GM23338 (cell line): ENCODE results near the gene GVQW3. TPM values are rescaled to one million over a fixed set of nuclear protein-coding genes. Genes with fewer than 3 reads are reported as not detected.

Source experiments
- ATAC-seq: fragments of 200-7000 bp; cut with Tn5 transposase; 3 replicates; pipeline ENCODE4 v1.9.1; 2020
- DNase-seq: peaks from one replicate; pipeline ENCODE4 v3.0.0-alpha.2; 2015; ENCODE audit warnings: low spot score
- H2AFZ ChIP-seq: fragments of 200-600 bp; sonication (generic); 2 replicates; pipeline ENCODE4 v1.8.0; 2016; ENCODE audit warnings: antibody characterized with exemption, mild to moderate bottlenecking, moderate library complexity
- H3F3A ChIP-seq: fragments of 200-600 bp; sonication (generic); replicated peaks from 2 replicates; pipeline ENCODE4 v1.8.0; 2017; ENCODE audit warnings: antibody characterized with exemption, mixed run types, low read depth
- H3K27ac ChIP-seq: fragments of 200-600 bp; sonication (generic); 2 replicates; pipeline ENCODE4 v1.6.1; 2016; ENCODE audit warnings: low read depth
- H3K27me3 ChIP-seq: fragments of 200-600 bp; sonication (generic); 2 replicates; pipeline ENCODE4 v1.8.0; 2016; ENCODE audit warnings: mild to moderate bottlenecking, mixed run types, moderate library complexity; ENCODE audit not compliant: insufficient read depth
- H3K36me3 ChIP-seq: fragments of 200-600 bp; sonication (generic); 2 replicates; pipeline ENCODE4 v1.8.0; 2016; ENCODE audit warnings: mild to moderate bottlenecking; ENCODE audit not compliant: insufficient read depth
- H3K4me1 ChIP-seq: fragments of 200-600 bp; sonication (generic); 2 replicates; pipeline ENCODE4 v1.8.0; 2016; ENCODE audit warnings: mild to moderate bottlenecking, moderate library complexity; ENCODE audit not compliant: insufficient read depth
- H3K4me2 ChIP-seq: fragments of 200-600 bp; sonication (generic); 2 replicates; pipeline ENCODE4 v1.7.1; 2017; ENCODE audit warnings: mixed run types
- H3K4me3 ChIP-seq: fragments of 200-600 bp; sonication (generic); 2 replicates; pipeline ENCODE4 v1.6.1; 2016; ENCODE audit warnings: mixed run types
- H3K79me2 ChIP-seq: fragments of 200-600 bp; sonication (generic); replicated peaks from 2 replicates; pipeline ENCODE4 v1.8.0; 2017; ENCODE audit warnings: mild to moderate bottlenecking; ENCODE audit not compliant: insufficient read depth
- H3K9me2 ChIP-seq: fragments of 200-600 bp; sonication (generic); 2 replicates; pipeline ENCODE4 v1.8.0; 2017; ENCODE audit not compliant: insufficient read depth
- H4K20me1 ChIP-seq: fragments of 200-600 bp; sonication (generic); replicated peaks from 2 replicates; pipeline ENCODE4 v1.8.0; 2017; ENCODE audit warnings: mild to moderate bottlenecking; ENCODE audit not compliant: insufficient read depth
- H3K27ac Mint-ChIP-seq: 2 replicates; pipeline ENCODE4 v1.8.0; 2020; ENCODE audit warnings: inconsistent platforms, mild to moderate bottlenecking, moderate library complexity, mixed read lengths
- H3K27me3 Mint-ChIP-seq: 3 replicates; pipeline ENCODE4 v1.8.0; 2022; ENCODE audit warnings: low read depth, mild to moderate bottlenecking, moderate library complexity, mixed read lengths, inconsistent platforms; ENCODE audit not compliant: insufficient read depth, poor library complexity
- H3K36me3 Mint-ChIP-seq: 3 replicates; pipeline ENCODE4 v1.8.0; 2021; ENCODE audit warnings: low read depth, mild to moderate bottlenecking, inconsistent platforms, moderate library complexity, mixed read lengths
- H3K4me1 Mint-ChIP-seq: 3 replicates; pipeline ENCODE4 v1.8.0; 2020; ENCODE audit warnings: mild to moderate bottlenecking, inconsistent platforms, mixed read lengths
- H3K4me3 Mint-ChIP-seq: 3 replicates; pipeline ENCODE4 v1.8.0; 2021; ENCODE audit warnings: moderate library complexity, mild to moderate bottlenecking, inconsistent platforms, mixed read lengths
- H3K9me3 Mint-ChIP-seq: 3 replicates; pipeline ENCODE4 v1.8.0; 2020; ENCODE audit warnings: moderate library complexity, mild to moderate bottlenecking, inconsistent platforms, mixed read lengths
- CREB1 ChIP-seq: fragments of 250-450 bp; sonication (Bioruptor Pico); IDR thresholded peaks from 2 replicates; pipeline ENCODE4 v1.5.0; 2020; ENCODE audit warnings: low read depth, mild to moderate bottlenecking, moderate library complexity
- CTCF ChIP-seq, 2 experiments: fragments of 200-600 bp in 1 of 2; sonication (generic) in 1 of 2; conservative IDR thresholded peaks; 2 replicates each; pipeline versions ENCODE4 v1.5.1 to v1.6.1; 2016 to 2017; ENCODE audit warnings: antibody characterized with exemption in 2 of 2, low read depth in 2 of 2, mild to moderate bottlenecking in 2 of 2, moderate library complexity in 1 of 2
- EZH2phosphoT487 ChIP-seq: fragments of 200-600 bp; sonication (generic); IDR thresholded peaks from one replicate; pipeline ENCODE4 v1.8.1; 2018; ENCODE audit warnings: antibody characterized with exemption; ENCODE audit not compliant: unreplicated experiment
- JUNB ChIP-seq: IDR thresholded peaks from one replicate; pipeline ENCODE4 v1.6.1; 2016; ENCODE audit warnings: antibody characterized with exemption; ENCODE audit not compliant: unreplicated experiment
- POLR2AphosphoS5 ChIP-seq: IDR thresholded peaks from 2 replicates; pipeline ENCODE4 v1.6.1; 2016; ENCODE audit warnings: antibody characterized with exemption, low read depth
- STAT1 ChIP-seq: IDR thresholded peaks from one replicate; pipeline ENCODE4 v1.6.1; 2016; ENCODE audit warnings: antibody characterized with exemption; ENCODE audit not compliant: unreplicated experiment
- polyA plus RNA-seq: library from polyadenylated mRNA; unstranded; fragments of >200 nt; fragmentation: Nextera tagmentation; extraction: Ambion mirVana; gene quantifications from 2 replicates; pipeline ENCODE4 v1.2.1, GENCODE V29; 2016
- total RNA-seq: library from RNA; depleted of rRNA; stranded (reverse); fragments of >200 nt; shearing (Covaris generic); gene quantifications from 2 replicates; pipeline ENCODE4 v1.2.3, GENCODE V29; 2014
- TF ChIP-seq, protein P1 (sequence below): IDR thresholded peaks from 2 replicates; pipeline ENCODE4 v1.6.1; 2016; ENCODE audit warnings: antibody characterized with exemption
- TF ChIP-seq, protein P2 (sequence below): fragments of 250-450 bp; sonication (Bioruptor Pico); IDR thresholded peaks from 2 replicates; pipeline ENCODE4 v1.5.0; 2020; ENCODE audit warnings: mild to moderate bottlenecking, moderate library complexity
- TF ChIP-seq, protein P3 (sequence below): IDR thresholded peaks from one replicate; pipeline ENCODE4 v1.6.1; 2018; ENCODE audit warnings: antibody characterized with exemption; ENCODE audit not compliant: unreplicated experiment

Gene GVQW3
- total and polyA plus RNA-seq, 2 experiments from 2014 or later, result 3.5 to 4.9 TPM

- Mint-ChIP-seq H3K36me3 (0 out of 3 replicates have a peak, but pooled peaks cover 1% of the 10 kb centered on the region), H3K9me3 (no peaks in the 10 kb centered on the region), H3K4me3 (no peak overlapping the region), H3K4me1 (no peaks in the 10 kb centered on the region), H3K27me3 (peaks cover 3% of the 10 kb centered on the region), H3K27ac (no peak overlapping the region)
- H3K4me1 ChIP-seq, result no peaks in the 10 kb centered on the region
- H3F3A ChIP-seq, result no peaks in the 10 kb centered on the region
- no peak overlapping the region for H3K4me2 ChIP-seq
- no peaks in the 10 kb centered on the region for H3K27me3 ChIP-seq
- H3K79me2 ChIP-seq, result peaks cover 100% of the 10 kb centered on the region
- no peaks in the 10 kb centered on the region for H3K36me3 ChIP-seq
- DNase-seq (peak; percentile 34), ATAC-seq (peak; percentile 49; the same call in 2 of the 3 replicates)
- H2AFZ ChIP-seq, result no peak overlapping the region
- TF ChIP-seq, protein P1, sequence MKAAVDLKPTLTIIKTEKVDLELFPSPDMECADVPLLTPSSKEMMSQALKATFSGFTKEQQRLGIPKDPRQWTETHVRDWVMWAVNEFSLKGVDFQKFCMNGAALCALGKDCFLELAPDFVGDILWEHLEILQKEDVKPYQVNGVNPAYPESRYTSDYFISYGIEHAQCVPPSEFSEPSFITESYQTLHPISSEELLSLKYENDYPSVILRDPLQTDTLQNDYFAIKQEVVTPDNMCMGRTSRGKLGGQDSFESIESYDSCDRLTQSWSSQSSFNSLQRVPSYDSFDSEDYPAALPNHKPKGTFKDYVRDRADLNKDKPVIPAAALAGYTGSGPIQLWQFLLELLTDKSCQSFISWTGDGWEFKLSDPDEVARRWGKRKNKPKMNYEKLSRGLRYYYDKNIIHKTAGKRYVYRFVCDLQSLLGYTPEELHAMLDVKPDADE, result no peak
- 0 out of 4 replicates have a peak, but pooled peaks of 1 of the 2 experiments have one; percentile 17 for TF ChIP-seq CTCF (conservative IDR thresholded peaks at IDR 0.05; ENCODE audit: low read depth in 2 of 2)
- H3K4me3 ChIP-seq, result no peak overlapping the region
- H4K20me1 ChIP-seq, result peaks cover 26% of the 10 kb centered on the region
- no peak overlapping the region for H3K27ac ChIP-seq
- H3K9me2 ChIP-seq, result no peaks in the 10 kb centered on the region
Measured at GRCh38 chr11:76369406-76369805, 11.7 kb upstream of the GVQW3 start.

DNA sequence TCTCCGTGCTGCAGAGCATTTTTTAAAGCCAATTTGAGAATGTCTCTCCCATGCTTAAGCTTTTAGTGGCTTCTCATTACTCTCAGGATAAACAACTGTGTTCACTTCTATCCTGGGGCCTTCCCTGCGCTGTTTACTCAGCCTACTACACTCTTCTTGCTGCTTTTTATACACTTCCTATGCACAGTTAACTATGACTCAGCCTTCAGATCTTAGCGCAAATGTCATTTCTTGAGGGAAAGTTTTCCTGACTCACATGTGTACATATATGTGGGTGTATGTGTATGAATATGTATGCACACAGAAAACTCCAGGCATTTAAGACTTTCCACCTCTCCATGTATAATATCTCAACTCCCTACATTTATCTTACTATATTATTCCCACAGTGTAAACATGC, 10.0 kb upstream of the GVQW3 start:
- H4K20me1 ChIP-seq, result peaks cover 29% of the 10 kb centered on the region
- H3K9me2 ChIP-seq, result no peaks in the 10 kb centered on the region
- no peaks in the 10 kb centered on the region for H3F3A ChIP-seq
- H3K27ac Mint-ChIP-seq, result no peak overlapping the region; the same call in 1 of the 2 replicates
- no peak overlapping the region for H3K4me2 ChIP-seq
- no peaks in the 10 kb centered on the region for H3K36me3 ChIP-seq
- DNase-seq (no peak), ATAC-seq (no peak)
- no peaks in the 10 kb centered on the region for H3K36me3 Mint-ChIP-seq
- H3K4me1 Mint-ChIP-seq, result peaks cover 8% of the 10 kb centered on the region; the same call in 2 of the 3 replicates
- no peaks in the 10 kb centered on the region for H3K9me3 Mint-ChIP-seq
- H3K79me2 ChIP-seq, result peaks cover 100% of the 10 kb centered on the region
- no peak overlapping the region for H3K27ac ChIP-seq
- no peak overlapping the region for H2AFZ ChIP-seq
- H3K27me3 Mint-ChIP-seq, result peaks cover 3% of the 10 kb centered on the region
- 0 out of 2 replicates have a peak, but pooled peaks cover 5% of the 10 kb centered on the region for H3K4me1 ChIP-seq
- no peaks in the 10 kb centered on the region for H3K27me3 ChIP-seq
- H3K4me3 Mint-ChIP-seq, result no peak overlapping the region
- H3K4me3 ChIP-seq, result no peak overlapping the region
- TF ChIP-seq EZH2phosphoT487 (no peak), JUNB (no peak), POLR2AphosphoS5 (no peak), CREB1 (CRISPR knock-in tag) (no peak), STAT1 (no peak)
- TF ChIP-seq, protein P2, sequence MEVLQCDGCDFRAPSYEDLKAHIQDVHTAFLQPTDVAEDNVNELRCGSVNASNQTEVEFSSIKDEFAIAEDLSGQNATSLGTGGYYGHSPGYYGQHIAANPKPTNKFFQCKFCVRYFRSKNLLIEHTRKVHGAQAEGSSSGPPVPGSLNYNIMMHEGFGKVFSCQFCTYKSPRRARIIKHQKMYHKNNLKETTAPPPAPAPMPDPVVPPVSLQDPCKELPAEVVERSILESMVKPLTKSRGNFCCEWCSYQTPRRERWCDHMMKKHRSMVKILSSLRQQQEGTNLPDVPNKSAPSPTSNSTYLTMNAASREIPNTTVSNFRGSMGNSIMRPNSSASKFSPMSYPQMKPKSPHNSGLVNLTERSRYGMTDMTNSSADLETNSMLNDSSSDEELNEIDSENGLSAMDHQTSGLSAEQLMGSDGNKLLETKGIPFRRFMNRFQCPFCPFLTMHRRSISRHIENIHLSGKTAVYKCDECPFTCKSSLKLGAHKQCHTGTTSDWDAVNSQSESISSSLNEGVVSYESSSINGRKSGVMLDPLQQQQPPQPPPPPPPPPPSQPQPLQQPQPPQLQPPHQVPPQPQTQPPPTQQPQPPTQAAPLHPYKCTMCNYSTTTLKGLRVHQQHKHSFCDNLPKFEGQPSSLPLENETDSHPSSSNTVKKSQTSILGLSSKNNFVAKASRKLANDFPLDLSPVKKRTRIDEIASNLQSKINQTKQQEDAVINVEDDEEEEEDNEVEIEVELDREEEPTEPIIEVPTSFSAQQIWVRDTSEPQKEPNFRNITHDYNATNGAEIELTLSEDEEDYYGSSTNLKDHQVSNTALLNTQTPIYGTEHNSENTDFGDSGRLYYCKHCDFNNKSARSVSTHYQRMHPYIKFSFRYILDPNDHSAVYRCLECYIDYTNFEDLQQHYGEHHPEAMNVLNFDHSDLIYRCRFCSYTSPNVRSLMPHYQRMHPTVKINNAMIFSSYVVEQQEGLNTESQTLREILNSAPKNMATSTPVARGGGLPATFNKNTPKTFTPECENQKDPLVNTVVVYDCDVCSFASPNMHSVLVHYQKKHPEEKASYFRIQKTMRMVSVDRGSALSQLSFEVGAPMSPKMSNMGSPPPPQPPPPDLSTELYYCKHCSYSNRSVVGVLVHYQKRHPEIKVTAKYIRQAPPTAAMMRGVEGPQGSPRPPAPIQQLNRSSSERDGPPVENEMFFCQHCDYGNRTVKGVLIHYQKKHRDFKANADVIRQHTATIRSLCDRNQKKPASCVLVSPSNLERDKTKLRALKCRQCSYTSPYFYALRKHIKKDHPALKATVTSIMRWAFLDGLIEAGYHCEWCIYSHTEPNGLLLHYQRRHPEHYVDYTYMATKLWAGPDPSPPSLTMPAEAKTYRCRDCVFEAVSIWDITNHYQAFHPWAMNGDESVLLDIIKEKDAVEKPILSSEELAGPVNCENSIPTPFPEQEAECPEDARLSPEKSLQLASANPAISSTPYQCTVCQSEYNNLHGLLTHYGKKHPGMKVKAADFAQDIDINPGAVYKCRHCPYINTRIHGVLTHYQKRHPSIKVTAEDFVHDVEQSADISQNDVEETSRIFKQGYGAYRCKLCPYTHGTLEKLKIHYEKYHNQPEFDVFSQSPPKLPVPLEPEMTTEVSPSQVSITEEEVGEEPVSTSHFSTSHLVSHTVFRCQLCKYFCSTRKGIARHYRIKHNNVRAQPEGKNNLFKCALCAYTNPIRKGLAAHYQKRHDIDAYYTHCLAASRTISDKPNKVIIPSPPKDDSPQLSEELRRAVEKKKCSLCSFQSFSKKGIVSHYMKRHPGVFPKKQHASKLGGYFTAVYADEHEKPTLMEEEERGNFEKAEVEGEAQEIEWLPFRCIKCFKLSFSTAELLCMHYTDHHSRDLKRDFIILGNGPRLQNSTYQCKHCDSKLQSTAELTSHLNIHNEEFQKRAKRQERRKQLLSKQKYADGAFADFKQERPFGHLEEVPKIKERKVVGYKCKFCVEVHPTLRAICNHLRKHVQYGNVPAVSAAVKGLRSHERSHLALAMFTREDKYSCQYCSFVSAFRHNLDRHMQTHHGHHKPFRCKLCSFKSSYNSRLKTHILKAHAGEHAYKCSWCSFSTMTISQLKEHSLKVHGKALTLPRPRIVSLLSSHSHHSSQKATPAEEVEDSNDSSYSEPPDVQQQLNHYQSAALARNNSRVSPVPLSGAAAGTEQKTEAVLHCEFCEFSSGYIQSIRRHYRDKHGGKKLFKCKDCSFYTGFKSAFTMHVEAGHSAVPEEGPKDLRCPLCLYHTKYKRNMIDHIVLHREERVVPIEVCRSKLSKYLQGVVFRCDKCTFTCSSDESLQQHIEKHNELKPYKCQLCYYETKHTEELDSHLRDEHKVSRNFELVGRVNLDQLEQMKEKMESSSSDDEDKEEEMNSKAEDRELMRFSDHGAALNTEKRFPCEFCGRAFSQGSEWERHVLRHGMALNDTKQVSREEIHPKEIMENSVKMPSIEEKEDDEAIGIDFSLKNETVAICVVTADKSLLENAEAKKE (CRISPR knock-in tag), result no peak
- TF ChIP-seq, protein P3, sequence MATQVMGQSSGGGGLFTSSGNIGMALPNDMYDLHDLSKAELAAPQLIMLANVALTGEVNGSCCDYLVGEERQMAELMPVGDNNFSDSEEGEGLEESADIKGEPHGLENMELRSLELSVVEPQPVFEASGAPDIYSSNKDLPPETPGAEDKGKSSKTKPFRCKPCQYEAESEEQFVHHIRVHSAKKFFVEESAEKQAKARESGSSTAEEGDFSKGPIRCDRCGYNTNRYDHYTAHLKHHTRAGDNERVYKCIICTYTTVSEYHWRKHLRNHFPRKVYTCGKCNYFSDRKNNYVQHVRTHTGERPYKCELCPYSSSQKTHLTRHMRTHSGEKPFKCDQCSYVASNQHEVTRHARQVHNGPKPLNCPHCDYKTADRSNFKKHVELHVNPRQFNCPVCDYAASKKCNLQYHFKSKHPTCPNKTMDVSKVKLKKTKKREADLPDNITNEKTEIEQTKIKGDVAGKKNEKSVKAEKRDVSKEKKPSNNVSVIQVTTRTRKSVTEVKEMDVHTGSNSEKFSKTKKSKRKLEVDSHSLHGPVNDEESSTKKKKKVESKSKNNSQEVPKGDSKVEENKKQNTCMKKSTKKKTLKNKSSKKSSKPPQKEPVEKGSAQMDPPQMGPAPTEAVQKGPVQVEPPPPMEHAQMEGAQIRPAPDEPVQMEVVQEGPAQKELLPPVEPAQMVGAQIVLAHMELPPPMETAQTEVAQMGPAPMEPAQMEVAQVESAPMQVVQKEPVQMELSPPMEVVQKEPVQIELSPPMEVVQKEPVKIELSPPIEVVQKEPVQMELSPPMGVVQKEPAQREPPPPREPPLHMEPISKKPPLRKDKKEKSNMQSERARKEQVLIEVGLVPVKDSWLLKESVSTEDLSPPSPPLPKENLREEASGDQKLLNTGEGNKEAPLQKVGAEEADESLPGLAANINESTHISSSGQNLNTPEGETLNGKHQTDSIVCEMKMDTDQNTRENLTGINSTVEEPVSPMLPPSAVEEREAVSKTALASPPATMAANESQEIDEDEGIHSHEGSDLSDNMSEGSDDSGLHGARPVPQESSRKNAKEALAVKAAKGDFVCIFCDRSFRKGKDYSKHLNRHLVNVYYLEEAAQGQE, result no peak
